Psoas muscle (tissue), 8 donors: ENCODE measurements around the gene ADIPOR2. TPM values are rescaled to one million over a fixed set of nuclear protein-coding genes. Genes with fewer than 3 reads are reported as not detected.

ENCODE experiments used
- ATAC-seq, 4 donors: fragments of 200-7000 bp; cut with Tn5 transposase; one replicate each; pipeline ENCODE4 v1.9.1; 2020; ENCODE audit warnings: moderate library complexity in 3 of 4, mild to moderate bottlenecking in 2 of 4
- DNase-seq, 2 donors: peaks; one replicate each; pipeline ENCODE4 v3.0.0-alpha.2; 2020
- H3K27ac ChIP-seq: fragments of 200-600 bp; one replicate; pipeline ENCODE4 v1.8.0; 2022
- H3K27me3 ChIP-seq, 3 donors: fragments of 200-600 bp in 1 of 3; one replicate each; pipeline versions ENCODE4 v1.6.1 to v1.8.0; 2013 to 2022; ENCODE audit warnings: low read length in 2 of 3, mild to moderate bottlenecking in 2 of 3, moderate library complexity in 1 of 3; ENCODE audit not compliant: insufficient read depth in 3 of 3
- H3K36me3 ChIP-seq, 2 donors: fragments of 200-600 bp in 1 of 2; one replicate each; pipeline versions ENCODE4 v1.6.1 to v1.8.0; 2013 to 2022; ENCODE audit warnings: low read depth in 1 of 2, mild to moderate bottlenecking in 1 of 2, moderate library complexity in 1 of 2; ENCODE audit not compliant: insufficient read depth in 1 of 2
- H3K4me1 ChIP-seq: fragments of 200-600 bp; one replicate; pipeline ENCODE4 v1.8.0; 2022
- H3K4me3 ChIP-seq: fragments of 200-600 bp; one replicate; pipeline ENCODE4 v1.8.0; 2022; ENCODE audit warnings: mild to moderate bottlenecking
- H3K9me3 ChIP-seq: fragments of 200-600 bp; one replicate; pipeline ENCODE4 v1.8.0; 2022
- CTCF ChIP-seq: fragments of 200-600 bp; IDR thresholded peaks from one replicate; pipeline ENCODE4 v1.8.0; 2022; ENCODE audit warnings: antibody characterized with exemption
- WGBS, 3 donors: extraction: QIAGEN DNeasy Blood & Tissue Kit; methylation state at CpG; one replicate each; pipeline versions ENCODE4 v1.1.6 to v1.1.7; 2013; 5-methylcytosine and 5-hydroxymethylcytosine counted together
- intact Hi-C, 2 donors: fragments of 100-400 bp; cut with DNase I; formaldehyde crosslinking; loops; one replicate each; pipeline versions ENCODE4 v1.11.0 to v1.14.2; 2022
- polyA plus RNA-seq, 3 donors: library from polyadenylated mRNA; stranded (reverse); fragments of 200-250 nt; gene quantifications; one replicate each; pipeline ENCODE4 v1.2.3, GENCODE V29; 2013
- total RNA-seq, 4 donors: library from RNA; stranded (reverse); fragmentation: NEBNext Ultra II Directional in 2 of 4; extraction: Animal tissue kit (Norgen Biotek cat#: 25700) in 2 of 4; gene quantifications; one replicate each; pipeline versions ENCODE4 v1.2.1 to v1.2.4, GENCODE V29; 2021 to 2023
- donor health status: healthy with polysubstance abuse.
- donor health status: DM: no; HTN: no; CAD: no; lungs with moderate emphysema.
- donor health status: Bipolar disorder and iron deficiency.
- donor health status: healthy.
- donor health status: DM: yes; HTN: yes; CAD: no.
- donor health status: DM: no; HTN: no; CAD: no.
- donor health status: DM: no; HTN: no; CAD: no.
- donor health status: DM: yes; HTN: yes; CAD: no.

The ADIPOR2 gene
- total and polyA plus RNA-seq, 7 donors = 28.6 to 52.1 (median 44.2) TPM

GRCh38 chr12:1644534-1645438, 46.1 kb upstream of the ADIPOR2 start:
- Histone ChIP-seq H3K27ac (no peak overlapping the region), H3K4me1 (peaks cover 9% of the 10 kb centered on the region), H3K27me3 (peaks cover 0 to 2% (median 0%) of the 10 kb centered on the region in 3 donors), H3K36me3 (no peaks in the 10 kb centered on the region), H3K9me3 (no peaks in the 10 kb centered on the region), H3K4me3 (no peak overlapping the region)
- TF ChIP-seq CTCF = no peak
- WGBS, 3 donors = 26 to 31% (median 27%) methylated on average over 15 of the region's 15 CpGs
- intact Hi-C loops = no loop called here
- DNase-seq (peak; percentile 65 to 81), ATAC-seq (peak in 3 of 4 donors; percentile 39 to 72 (median 70))

DNA sequence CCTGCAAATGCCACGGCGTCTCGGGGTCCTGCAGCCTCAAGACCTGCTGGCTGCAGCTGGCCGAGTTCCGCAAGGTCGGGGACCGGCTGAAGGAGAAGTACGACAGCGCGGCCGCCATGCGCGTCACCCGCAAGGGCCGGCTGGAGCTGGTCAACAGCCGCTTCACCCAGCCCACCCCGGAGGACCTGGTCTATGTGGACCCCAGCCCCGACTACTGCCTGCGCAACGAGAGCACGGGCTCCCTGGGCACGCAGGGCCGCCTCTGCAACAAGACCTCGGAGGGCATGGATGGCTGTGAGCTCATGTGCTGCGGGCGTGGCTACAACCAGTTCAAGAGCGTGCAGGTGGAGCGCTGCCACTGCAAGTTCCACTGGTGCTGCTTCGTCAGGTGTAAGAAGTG, 45.1 kb upstream of the ADIPOR2 start:
- Histone ChIP-seq H3K4me3 (no peak overlapping the region), H3K36me3 (no peaks in the 10 kb centered on the region), H3K9me3 (no peaks in the 10 kb centered on the region), H3K4me1 (peaks cover 9% of the 10 kb centered on the region), H3K27ac (no peak overlapping the region), H3K27me3 (peaks cover 0 to 2% (median 0%) of the 10 kb centered on the region in 3 donors)
- ATAC-seq (no peak), DNase-seq (peak in 1 of 2 donors; percentile 54)
- 95 to 97% (median 96%) methylated on average over 29 of the region's 29 CpGs for WGBS, 3 donors
- TF ChIP-seq CTCF = no peak
- intact Hi-C loops = no loop called here

DNA sequence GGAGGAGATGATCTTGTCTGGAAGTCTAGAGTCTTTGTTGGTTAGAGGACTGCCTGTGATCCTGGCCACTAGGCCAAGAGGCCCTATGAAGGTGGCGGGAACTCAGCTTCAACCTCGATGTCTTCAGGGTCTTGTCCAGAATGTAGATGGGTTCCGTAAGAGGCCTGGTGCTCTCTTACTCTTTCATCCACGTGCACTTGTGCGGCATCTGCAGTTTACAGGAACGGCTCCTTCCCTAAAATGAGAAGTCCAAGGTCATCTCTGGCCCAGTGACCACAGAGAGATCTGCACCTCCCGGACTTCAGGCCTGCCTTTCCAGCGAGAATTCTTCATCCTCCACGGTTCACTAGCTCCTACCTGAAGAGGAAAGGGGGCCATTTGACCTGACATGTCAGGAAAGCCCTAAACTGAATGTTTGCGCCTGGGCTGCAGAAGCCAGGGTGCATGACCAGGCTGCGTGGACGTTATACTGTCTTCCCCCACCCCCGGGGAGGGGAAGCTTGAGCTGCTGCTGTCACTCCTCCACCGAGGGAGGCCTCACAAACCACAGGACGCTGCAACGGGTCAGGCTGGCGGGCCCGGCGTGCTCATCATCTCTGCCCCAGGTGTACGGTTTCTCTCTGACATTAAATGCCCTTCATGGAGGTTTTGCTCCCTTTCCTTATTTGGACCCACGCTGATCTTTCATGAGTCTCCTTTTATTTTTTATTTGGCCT, 44.1 kb upstream of the ADIPOR2 start:
- Histone ChIP-seq H3K36me3 (no peaks in the 10 kb centered on the region), H3K27me3 (peaks cover 0 to 2% (median 0%) of the 10 kb centered on the region in 3 donors), H3K4me1 (peaks cover 9% of the 10 kb centered on the region), H3K27ac (no peak overlapping the region), H3K9me3 (no peaks in the 10 kb centered on the region), H3K4me3 (no peak overlapping the region)
- TF ChIP-seq CTCF = no peak
- no peak for DNase-seq
- intact Hi-C loops = no loop called here
- no peak for ATAC-seq
- 81 to 85% (median 83%) methylated on average over 21 of the region's 21 CpGs for WGBS, 3 donors

- Histone ChIP-seq H3K27me3 (peaks cover 0 to 2% (median 0%) of the 10 kb centered on the region in 3 donors), H3K36me3 (no peaks in the 10 kb centered on the region), H3K27ac (no peak overlapping the region), H3K9me3 (no peaks in the 10 kb centered on the region), H3K4me3 (no peak overlapping the region), H3K4me1 (peaks cover 9% of the 10 kb centered on the region)
- ATAC-seq (no peak), DNase-seq (no peak)
- 95 to 98% (median 96%) methylated on average over 3 of the region's 3 CpGs for WGBS, 3 donors
- intact Hi-C loops = no loop called here
- no peak for TF ChIP-seq CTCF
These were observed 43.6 kb upstream of the ADIPOR2 start for GRCh38 chr12:1647285-1647669.
